HG03439 (cell line): ENCODE results near the gene MED9.

Experiments used
- ATAC-seq: cut with Tn5 transposase; IDR thresholded peaks from one replicate; pipeline ENCODE4 v1.9.1; 2021; ENCODE audit warnings: mild to moderate bottlenecking, moderate library complexity; ENCODE audit not compliant: unreplicated experiment

The MED9 gene

DNA sequence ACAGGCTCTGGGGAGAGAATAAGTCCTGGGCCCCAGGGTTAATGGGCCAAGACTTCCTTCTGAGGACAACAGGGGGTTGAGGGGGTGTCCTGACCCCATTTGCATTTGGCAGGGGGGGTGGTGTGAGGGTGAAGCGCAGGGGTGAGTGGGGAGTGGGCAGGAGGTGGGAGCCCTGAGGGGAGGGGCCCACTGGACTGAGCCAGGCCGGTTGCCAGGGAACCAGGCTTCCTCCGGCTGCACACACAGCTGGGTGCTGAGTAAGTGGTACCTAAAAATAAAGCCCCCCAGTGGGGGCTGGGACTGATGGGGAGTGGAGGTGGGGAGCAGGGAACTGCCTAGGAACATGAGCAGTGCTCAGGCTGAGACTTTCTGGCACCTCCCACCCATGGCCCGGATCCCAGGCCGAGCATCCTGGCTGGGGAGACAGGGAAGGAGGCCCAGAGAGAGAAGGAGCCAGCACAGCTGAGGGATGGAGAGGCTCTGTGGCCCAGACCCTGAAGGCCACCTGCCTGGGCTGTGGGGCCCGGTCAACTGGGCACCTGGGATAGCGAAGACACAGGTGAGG lies 26.8 kb downstream of the MED9 start:
- no peak for ATAC-seq

DNA sequence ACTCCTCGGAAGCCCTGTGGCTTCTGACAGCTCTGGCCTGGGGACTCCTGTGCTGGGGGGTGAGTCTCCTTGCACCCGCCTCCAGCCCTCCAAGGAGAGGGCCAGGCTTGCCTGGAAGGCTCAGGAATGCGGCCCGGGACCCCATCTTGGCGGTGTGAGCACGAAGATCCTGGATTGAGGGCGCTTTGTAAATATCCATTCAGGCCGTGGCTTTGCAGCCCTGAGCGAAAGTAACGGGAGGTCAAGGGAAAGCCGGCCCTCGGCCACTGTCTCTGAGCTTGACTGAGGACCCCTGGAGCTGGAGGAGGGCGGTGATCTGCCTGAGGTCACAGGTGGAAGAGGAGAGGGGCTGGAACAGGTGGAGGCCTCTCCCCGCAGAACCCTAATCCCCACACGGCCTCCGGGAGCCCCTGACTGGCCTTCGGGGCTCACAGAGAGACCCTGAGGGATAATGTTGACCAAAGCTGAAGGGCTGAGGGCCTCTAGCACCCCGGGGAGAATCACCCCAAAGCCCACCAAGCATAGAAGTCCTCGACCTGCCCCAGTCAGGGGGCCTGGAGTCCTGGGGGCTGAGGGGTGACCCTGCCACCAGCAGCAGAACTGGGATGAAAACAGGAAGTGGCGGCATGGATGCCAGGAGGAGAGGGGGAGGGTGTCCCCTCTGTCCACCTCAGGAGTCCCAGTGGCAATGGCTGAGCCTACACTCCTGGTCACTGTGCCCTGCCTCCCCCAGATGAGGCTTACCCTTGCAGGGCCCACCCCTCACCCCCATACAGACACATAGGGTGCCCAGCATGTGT lies 27.7 kb downstream of the MED9 start:
- ATAC-seq, result no peak

DNA sequence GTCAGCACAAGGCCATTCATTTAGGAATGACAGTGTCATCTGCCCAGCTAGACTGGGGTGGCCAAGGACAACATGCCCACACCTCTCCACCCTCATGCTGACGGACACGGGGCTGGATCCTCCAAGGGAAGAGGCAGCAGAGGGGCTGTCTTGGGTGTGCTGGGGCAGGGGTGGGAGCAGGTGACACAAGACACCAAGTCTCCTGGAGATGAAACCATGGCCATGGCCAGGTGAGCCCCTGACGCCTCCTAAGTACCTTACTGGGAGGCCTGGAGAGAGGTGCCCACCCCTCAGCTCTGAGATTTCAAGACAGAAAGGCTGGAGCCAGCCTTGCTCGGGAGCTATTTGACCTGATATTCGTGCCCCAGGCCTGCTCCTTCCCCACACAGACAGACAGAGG lies 28.4 kb downstream of the MED9 start:
- ATAC-seq, result no peak

DNA sequence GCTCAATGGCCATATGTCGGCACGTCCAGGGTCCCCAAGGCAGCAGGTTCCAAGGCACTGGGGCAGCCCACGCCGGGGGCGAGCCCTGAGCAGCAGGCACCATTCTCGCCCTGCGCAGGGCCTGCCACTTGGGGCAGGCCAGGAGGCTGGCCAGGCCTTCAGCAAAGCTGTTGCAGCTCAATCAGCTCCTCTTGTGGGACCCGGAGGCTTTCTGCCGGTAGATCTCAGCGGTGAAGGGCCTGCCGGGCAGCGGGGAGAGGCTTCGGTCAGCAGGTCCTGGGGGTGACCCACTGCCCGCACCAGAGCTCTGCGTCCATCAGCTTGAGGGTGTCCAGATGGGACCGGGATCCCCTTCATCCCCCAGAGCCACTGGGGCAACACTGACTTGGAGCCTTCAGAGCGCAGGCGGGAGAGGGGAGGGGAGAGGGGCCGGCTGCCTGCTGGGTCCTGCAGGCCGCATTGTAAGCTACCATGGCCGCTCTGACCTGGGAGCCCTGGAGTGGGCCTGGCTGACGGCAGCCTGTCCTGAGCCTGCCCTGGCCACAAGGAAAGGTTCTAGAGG lies 28.9 kb downstream of the MED9 start:
- no peak for ATAC-seq

DNA sequence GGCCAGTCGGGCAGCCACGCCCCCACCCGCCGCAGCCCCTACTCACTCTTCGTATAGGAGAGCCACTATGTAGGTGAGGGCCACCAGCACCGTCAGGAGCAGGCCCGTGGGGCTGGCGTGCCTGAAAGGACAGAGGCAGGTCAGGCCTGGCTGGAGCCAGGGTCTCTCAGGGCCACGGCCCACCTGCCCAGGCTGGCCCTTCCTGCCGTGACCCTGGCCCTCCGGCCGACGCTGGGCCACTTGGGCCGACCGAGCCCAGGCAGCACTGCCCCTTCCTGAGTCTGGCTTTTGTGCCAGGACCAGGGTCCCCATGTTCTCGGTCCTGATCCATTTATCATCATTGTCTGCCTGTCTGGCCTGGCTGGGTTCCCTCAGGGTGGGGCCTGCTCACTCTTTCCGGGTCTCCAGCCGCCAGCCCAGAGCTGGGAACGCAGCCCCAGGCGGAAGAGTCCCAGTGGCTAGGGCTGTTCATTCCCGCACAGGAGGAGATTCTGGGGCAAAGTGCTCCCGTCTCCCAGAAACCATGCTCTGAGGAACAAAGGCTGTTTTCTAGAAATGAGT lies 29.5 kb downstream of the MED9 start:
- ATAC-seq, result no peak

DNA sequence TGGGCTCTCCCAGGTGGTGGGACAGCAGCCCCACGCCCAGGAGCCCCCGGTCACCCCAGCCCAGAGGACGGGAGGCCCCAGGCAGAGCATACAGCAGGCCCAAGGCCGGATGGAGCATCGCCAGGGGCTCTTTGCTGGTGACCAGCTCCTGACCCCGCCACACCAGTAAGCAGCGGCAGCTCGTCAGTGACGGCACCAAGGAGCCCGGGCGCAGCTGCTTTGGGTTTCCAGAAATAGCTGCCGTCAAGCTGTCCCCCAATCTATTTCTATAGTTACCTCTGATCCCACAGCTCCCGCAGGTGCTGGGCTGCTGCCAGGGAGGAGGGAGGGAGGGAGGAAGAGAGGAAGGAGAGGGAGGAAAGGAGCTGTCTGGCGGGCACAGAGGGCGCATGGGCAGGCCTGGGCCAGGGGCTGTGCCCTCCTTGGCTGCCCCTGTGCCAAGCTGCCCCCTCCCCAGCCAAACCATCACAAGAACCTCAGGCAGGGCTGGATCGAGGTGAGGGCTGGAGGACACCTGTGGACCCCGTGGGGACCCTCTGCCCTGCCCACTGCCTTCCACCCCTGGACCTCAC lies 30.2 kb downstream of the MED9 start:
- ATAC-seq, result no peak

DNA sequence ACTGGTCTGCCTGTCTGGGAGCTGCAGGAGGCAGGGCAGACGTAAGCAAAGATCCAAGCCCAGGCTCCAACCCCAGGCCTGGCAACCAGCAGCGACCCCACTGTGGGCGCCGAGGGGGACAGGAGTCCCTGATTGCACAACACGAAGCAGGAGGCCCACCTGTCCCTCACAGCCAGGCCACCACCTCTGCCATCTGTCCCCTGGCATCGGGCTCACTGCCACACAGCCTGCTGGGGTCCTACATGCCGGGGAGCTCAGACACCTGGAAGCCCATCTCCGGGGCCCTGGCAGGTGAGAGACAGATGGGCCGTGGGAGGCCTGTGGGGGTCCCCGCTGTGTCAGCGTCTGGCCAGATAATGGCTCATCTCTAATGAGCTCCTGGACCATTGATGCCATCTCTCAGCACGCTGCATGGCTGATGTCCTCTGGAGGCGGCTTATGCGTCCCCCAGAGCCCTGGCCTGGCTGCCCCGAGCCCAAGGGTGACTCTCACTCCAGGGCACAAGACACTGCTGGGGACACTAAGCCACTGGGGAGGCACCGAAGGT lies 30.7 kb downstream of the MED9 start:
- no peak for ATAC-seq

DNA sequence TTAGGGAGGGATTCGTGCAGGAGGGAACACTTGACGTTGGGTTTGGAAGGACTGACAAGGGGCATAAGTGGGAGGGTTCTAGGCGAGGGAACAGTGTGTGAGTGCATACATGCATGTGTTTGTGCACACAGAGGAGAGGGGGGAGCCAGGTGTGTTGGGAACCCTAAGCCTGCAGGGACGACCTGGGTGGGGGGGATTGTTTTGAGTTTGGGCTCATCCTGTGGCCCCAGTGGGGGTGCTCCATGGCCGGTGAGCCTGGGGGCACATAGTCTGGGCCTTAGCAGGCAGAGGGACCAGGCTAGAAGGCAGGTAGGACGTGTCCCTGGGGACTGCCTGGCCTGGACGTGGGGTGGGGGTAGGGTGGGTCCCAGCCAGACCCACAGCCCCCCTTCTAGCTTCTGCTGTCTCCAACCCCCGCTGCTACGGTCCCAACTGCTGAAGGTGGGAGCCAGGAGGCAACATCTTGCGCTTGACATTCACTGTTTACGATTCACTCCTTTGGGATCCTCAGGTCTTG lies 31.3 kb downstream of the MED9 start:
- no peak for ATAC-seq

DNA sequence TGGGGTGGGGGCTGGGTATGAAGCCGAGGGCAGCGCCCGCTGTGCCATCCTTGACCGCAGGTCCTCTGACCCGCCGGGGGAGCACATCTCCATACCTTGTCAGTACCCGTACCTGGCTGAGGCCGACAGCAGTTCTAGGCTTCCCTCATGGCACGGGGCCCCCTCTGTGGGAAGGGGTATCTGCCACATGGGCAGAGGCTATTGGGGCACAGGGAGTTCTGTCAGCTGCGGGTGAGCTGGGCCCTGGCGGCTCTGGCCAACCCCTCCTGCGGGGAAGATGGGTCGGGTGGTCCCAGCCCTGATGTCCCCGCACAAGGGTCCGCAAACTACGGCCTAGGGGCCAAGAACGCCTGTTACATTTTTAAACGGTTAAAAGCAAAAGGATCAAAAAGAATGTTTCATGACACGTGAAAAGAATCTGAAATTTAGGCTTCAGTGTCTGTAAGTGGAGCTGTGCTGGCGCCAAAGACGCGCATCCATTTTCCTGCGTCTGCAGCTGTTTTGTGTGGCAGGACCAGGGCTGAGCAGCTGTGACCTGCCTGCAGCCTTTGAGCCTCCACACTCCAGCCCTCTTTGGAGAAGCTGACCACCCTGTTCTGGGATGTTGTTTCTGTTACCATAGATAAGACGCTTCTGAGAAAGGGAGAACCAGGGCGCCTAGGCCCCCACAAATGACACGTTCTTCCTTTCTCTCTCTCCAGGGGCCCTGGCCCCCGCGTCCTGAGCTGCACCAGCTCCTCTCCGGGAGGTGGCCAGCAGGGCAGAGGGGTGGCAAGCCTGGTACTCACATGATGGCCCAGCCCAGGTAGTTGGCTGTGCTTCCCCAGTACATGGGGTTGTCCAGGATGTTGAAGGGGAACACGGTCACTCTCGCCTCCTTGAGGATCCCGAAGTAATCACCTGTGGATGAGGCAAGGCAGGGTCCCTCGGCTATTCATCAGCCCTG lies 32.1 kb downstream of the MED9 start:
- ATAC-seq, result no peak

DNA sequence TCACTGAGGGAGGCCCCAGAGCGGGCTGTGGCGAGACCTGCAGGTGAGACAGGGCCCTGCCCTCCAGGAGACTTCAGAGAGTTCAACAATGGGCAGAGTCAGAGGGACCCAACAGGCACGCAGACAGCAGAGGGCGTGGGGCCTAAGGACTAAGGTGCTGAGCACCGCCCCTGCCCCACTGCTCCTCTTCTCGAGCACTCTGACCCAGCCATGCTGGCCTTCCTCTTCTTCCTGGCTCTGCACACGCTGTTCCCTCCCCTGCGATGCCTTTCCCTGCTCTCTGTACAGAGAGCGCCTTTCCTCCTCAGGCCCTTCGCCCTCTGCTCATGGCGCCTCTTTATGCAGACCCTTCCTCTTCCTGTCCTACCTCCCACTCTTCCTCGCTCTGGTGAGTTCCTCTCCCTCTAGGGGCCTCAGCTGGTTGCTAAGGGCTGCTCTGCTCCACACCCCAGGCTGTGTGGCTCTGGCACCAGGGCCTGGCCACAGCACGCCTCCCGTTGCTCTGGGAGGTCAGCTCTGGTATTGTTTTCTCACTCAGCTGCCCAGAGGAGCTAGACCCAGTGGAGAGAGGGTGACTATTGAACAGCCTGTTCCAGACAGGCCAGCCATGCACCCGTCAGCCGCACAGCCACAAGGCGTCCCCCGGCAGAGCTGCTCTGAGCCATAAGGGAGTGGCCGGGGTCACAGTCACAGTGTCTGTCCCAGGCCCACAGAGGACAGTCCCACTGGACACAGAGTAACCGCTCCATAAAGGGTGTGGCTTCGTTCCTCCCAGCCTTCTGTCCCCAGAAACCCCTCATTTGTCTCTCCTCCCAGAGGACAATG lies 33.0 kb downstream of the MED9 start:
- no peak for ATAC-seq

DNA sequence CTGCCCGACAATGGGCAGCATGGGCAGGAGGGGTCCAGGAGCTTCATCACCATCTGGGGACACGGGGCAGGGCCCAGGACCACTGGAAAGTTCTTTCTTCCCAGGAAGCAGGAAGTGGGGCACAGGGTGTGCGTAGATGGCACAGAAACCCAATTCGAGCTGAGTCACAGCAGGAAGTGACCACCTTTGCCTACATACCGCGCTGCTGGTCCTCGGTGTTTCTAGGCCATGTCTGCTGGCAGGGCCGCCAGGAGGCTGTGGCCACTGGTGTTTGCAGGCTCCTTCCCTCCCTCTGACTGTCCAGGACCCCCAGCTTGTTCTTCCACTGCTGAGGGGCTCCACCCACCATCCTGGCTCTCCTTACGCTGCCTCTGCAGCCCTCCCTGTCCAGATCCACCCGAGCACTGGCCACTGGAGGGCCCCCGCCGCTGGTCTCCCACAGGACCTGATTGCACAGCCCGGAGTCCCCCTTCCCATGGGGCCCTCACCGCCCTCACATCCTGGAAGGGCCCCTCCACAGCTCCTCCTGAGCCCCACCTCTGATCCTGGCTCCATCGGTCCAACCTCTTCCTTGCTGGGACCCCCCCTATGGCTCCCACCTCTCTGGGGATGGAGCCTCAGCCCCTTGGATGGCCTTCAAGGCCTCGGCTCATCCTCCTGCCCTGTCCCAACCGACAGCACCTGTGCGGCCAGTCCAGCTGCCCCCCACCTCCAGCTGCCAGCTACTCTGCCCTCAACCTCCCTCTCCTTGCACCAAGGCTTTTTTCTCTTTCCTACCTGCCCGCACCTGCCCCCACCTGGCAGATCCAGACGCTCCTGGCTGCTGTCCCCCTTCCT lies 33.9 kb downstream of the MED9 start:
- ATAC-seq, result no peak

DNA sequence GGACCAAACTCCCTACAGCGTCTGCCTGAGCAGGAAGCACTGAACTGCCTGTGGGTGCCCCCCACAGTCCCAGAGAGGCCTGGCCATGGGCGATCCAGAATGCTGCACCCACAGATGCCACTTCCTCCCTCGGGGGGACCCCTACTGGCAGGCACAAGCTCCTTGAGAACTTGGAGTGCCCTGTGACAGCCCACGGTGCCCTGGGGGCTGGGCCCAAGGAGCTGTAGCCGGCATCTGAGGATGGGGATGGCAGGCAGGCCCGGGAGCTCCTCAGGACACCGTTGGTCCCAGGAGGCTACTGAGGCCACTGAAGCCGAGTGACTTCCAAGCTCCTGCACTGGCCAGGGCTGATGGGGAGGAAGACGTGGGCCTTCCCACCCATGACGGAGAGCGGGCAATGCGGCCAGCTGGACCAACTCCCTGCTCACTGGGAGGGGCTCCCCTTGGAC lies 34.5 kb downstream of the MED9 start:
- no peak for ATAC-seq

DNA sequence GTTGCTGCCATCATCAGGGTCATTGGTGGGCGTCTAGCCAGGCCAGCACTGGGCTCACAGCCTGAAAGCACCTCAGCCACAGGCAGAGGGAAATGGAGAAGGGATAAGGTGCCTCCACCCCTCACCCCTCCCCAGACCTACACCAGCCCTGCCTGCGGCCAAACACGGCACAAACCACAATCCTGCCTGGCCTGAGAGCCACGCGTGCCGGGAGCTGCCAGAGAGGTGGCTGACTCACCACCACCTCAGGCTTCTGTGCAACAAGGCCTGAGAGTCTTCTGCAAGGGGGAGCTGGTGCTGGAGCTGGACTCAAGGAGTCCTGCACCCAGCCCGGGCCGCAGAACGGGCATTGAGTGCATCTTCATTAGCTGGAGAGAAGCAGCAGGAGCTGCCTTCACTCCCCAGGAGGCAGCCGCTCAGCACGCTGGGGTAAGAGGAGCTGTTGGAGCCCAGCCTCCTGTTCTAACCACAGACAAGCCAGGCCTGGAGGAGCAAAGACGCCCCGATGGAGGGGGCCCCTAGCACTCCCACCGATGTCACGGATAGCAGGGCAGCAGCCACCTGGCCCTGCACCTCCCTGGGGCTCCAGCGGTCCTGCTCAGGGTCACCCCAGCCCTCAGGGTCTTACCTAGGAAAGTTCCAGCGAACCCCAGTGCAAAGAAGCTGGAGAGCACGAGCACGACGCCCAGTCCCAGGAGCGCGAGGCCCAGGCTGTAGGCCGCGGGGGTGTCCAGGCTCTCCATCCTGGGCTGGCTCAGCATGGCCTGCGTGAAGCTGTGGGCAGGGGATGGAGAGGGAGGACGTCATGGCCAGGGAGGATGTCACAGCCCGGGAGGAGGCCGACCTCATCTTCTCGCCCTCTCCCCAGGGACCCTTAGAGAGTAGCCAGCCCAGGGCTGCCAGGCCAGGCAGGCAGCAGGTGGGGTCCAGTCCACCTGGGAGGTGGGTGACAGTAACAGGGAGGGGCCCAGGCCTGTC lies 35.4 kb downstream of the MED9 start:
- no peak for ATAC-seq

DNA sequence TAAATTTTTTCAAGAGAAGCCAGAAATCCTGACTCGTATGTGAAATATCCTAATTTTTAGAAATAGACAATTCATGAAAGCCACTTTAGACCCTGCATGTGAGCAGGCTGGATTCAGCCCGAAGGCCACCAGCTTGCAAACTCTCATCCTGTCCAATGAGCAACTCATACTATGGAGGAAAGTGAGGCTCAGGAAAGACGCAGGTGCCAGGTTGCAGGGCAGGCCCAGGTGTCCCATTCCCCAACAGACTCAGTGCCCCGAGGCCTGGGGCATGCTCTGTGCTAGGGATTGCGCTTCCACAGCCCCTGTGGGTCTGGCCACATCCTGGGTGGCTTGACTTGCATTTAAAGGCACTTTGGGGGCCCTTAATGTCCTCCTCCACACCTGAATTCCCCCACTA lies 36.1 kb downstream of the MED9 start:
- ATAC-seq, result no peak

DNA sequence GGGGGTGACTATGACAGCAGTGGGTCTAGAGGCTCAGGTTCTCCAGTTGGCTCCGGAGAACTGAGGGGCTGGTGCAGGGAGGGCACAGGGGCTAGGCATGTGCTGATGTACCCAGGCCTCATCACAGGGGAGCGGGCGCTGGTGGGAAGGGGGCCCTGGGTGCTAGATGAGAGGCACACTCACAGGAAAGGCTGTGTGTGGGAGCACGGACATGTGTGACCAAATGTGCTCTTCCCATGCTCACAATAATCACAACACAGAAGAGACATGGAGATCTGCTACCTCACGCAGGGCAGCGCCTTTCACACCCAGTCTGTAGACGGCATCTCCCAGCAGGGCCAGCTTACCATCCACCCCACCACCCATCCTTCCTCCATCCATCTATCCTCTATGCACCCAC lies 36.8 kb downstream of the MED9 start:
- ATAC-seq, result no peak

DNA sequence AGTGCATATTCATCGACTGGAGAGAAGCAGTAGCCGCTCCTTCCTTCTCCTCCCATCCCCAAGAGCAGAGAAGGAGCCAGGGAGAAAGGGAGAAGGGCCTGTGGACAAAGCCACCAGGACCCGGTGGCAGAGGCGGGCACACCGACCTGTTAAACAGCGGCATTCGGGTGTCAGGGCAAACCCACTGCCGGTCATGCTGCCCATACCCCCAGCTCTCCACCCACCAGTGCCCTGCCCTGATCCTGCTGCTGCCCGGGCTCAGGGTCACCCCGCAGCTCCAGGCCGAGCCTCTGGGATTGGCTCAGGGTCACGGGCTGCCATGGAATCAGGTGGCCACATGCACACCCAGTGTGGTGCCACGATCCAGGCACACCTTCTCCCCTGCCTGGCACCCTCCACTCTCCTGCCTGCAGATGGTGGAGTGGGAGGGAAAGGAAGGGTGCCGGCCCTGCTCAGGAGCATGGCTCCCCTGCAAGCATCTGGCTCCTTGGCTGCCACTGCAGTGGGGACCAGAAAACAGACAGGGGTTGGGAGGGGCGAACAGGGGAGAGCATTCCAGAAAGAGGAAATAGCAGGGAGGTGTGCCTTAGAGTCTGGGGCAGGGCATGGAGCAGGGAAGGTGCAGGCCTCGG lies 37.7 kb downstream of the MED9 start:
- ATAC-seq, result no peak
